Mucosa of rectum (tissue), 2 donors: Measurements from ENCODE around the gene SEL1L3.

Experiments used
- H3K27ac ChIP-seq, 2 donors: one replicate each; pipeline ENCODE4 v1.7.0; 2013; ENCODE audit warnings: inconsistent platforms in 2 of 2, low read depth in 2 of 2, low read length in 2 of 2
- H3K27me3 ChIP-seq, 2 donors: one replicate each; pipeline ENCODE4 v1.7.0; 2013; ENCODE audit warnings: low read length in 2 of 2; ENCODE audit not compliant: control insufficient read depth in 2 of 2, insufficient read depth in 2 of 2
- H3K36me3 ChIP-seq, 2 donors: one replicate each; pipeline ENCODE4 v1.7.0; 2013; ENCODE audit warnings: low read length in 2 of 2; ENCODE audit not compliant: control insufficient read depth in 2 of 2, insufficient read depth in 2 of 2
- H3K4me1 ChIP-seq, 2 donors: one replicate each; pipeline ENCODE4 v1.7.0; 2013; ENCODE audit warnings: low read length in 2 of 2, mild to moderate bottlenecking in 1 of 2; ENCODE audit not compliant: control insufficient read depth in 2 of 2, insufficient read depth in 2 of 2
- H3K4me3 ChIP-seq, 2 donors: one replicate each; pipeline ENCODE4 v1.7.0; 2013; ENCODE audit warnings: low read length in 2 of 2
- H3K9ac ChIP-seq, 2 donors: one replicate each; pipeline ENCODE4 v1.7.0; 2013; ENCODE audit warnings: low read length in 2 of 2, low read depth in 1 of 2, mild to moderate bottlenecking in 1 of 2
- H3K9me3 ChIP-seq, 2 donors: one replicate each; pipeline ENCODE4 v1.7.0; 2013; ENCODE audit warnings: low read length in 2 of 2; ENCODE audit not compliant: control insufficient read depth in 2 of 2
- donor health status: healthy.
- donor health status: Normal muscosa, but diverticular disease.

Gene SEL1L3

GRCh38 chr4:25760048-25760447 lies 102.7 kb downstream of the SEL1L3 start:
- H3K4me3 ChIP-seq, result no peak overlapping the region
- H3K36me3 ChIP-seq, result peaks cover 47 to 64% of the 10 kb centered on the region in 2 donors
- no peaks in the 10 kb centered on the region for H3K9me3 ChIP-seq
- H3K9ac ChIP-seq, result no peak overlapping the region
- no peaks in the 10 kb centered on the region for H3K27me3 ChIP-seq
- H3K27ac ChIP-seq, result no peak overlapping the region
- no peaks in the 10 kb centered on the region for H3K4me1 ChIP-seq

GRCh38 chr4:25759101-25759500 lies 103.7 kb downstream of the SEL1L3 start:
- Histone ChIP-seq H3K4me3 (no peak overlapping the region), H3K4me1 (no peaks in the 10 kb centered on the region), H3K9me3 (no peaks in the 10 kb centered on the region), H3K9ac (no peak overlapping the region), H3K27ac (no peak overlapping the region), H3K27me3 (no peaks in the 10 kb centered on the region), H3K36me3 (peaks cover 37 to 55% of the 10 kb centered on the region in 2 donors)

- Histone ChIP-seq H3K27me3 (no peaks in the 10 kb centered on the region), H3K9ac (no peak overlapping the region), H3K27ac (no peak overlapping the region), H3K4me3 (no peak overlapping the region), H3K4me1 (no peaks in the 10 kb centered on the region), H3K9me3 (no peaks in the 10 kb centered on the region), H3K36me3 (peaks cover 44 to 56% of the 10 kb centered on the region in 2 donors)
These were observed 105.3 kb downstream of the SEL1L3 start for GRCh38 chr4:25757452-25757851.

GRCh38 chr4:25756503-25756902 lies 106.3 kb downstream of the SEL1L3 start:
- no peaks in the 10 kb centered on the region for H3K27me3 ChIP-seq
- no peaks in the 10 kb centered on the region for H3K4me1 ChIP-seq
- peaks cover 44 to 53% of the 10 kb centered on the region in 2 donors for H3K36me3 ChIP-seq
- no peak overlapping the region for H3K4me3 ChIP-seq
- no peak overlapping the region for H3K27ac ChIP-seq
- no peaks in the 10 kb centered on the region for H3K9me3 ChIP-seq
- H3K9ac ChIP-seq, result no peak overlapping the region

DNA sequence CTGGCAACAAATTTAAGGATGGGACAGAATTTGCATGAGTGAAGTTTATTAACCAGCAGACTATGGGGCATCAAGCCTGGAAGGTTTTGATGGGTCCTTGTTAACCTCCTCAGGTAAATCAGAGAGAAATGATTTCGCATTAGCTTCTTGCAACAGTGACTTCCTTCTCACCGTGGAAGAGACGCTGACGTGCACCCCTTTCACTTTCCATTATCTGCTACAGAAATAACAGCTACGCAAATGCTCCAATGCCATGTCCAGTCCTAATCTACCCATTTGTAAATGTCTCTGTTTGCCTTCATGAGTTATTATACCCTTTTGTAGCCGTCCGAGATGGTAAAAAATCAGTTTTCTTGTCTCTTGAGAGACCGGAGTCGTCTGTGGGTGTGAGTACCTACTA lies 106.9 kb downstream of the SEL1L3 start:
- no peaks in the 10 kb centered on the region for H3K9me3 ChIP-seq
- no peak overlapping the region for H3K9ac ChIP-seq
- H3K4me1 ChIP-seq, result no peaks in the 10 kb centered on the region
- H3K36me3 ChIP-seq, result peaks cover 46 to 51% of the 10 kb centered on the region in 2 donors
- H3K27me3 ChIP-seq, result no peaks in the 10 kb centered on the region
- no peak overlapping the region for H3K4me3 ChIP-seq
- H3K27ac ChIP-seq, result no peak overlapping the region

DNA sequence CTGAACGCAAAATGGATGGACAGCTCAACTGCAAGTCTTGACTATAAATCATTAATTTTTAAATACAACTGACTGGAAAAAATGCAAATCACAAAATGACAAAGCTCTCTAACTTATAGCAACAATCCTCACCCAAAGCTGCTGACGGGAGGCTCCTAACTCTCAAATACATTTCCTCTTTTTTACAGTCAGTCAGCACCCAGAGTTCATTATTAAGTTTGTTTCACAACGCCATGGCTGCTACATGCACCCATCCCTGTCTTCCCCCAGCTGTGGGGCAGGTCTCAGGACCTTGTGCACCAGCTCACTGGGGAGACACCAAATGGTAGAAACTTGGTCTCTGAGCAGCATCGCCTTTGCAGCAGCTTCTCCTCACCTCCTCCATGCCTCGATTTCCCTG lies 109.5 kb downstream of the SEL1L3 start:
- Histone ChIP-seq H3K27ac (no peak overlapping the region), H3K36me3 (peaks cover 29 to 38% of the 10 kb centered on the region in 2 donors), H3K9me3 (no peaks in the 10 kb centered on the region), H3K27me3 (no peaks in the 10 kb centered on the region), H3K4me3 (no peak overlapping the region), H3K9ac (no peak overlapping the region), H3K4me1 (no peaks in the 10 kb centered on the region)

- Histone ChIP-seq H3K4me1 (no peaks in the 10 kb centered on the region), H3K9ac (no peak overlapping the region), H3K27ac (no peak overlapping the region), H3K4me3 (no peak overlapping the region), H3K9me3 (no peaks in the 10 kb centered on the region), H3K27me3 (no peaks in the 10 kb centered on the region), H3K36me3 (peaks cover 16 to 26% of the 10 kb centered on the region in 2 donors)
These were observed 111.9 kb downstream of the SEL1L3 start for GRCh38 chr4:25750874-25751273.

DNA sequence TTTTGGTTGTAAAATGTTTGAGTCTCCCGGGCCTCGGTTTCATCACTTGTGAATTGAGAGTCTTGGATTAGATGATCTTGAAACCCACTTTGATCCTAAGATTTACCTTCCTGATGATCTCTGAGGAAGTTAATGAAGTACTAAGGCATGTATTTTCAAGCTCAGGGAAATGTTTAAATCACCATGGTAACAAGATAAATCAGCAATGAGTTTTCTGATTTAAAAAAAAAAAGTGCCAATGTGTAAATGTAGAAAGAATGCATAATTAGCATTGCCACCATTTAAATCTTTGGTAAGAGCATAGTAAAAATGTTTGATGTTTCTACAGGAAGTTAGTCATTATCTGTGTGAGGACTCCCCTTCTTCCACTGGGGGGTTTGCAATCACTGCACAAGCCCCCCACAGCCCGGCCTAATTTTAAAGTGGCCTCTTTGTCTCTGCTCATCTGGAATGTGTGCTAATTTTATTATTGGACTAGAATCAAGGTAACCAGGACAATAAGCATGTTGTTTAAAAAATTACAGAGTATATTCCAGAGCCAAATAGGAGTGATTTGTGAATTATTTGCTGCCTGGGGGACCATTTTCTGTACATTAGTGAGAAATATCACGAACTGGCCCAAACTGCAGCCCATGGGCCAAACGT lies 113.5 kb downstream of the SEL1L3 start:
- H3K27ac ChIP-seq, result no peak overlapping the region
- H3K9me3 ChIP-seq, result no peaks in the 10 kb centered on the region
- H3K4me3 ChIP-seq, result no peak overlapping the region
- H3K27me3 ChIP-seq, result no peaks in the 10 kb centered on the region
- H3K36me3 ChIP-seq, result peaks cover 10 to 29% of the 10 kb centered on the region in 2 donors
- no peak overlapping the region for H3K9ac ChIP-seq
- no peaks in the 10 kb centered on the region for H3K4me1 ChIP-seq

GRCh38 chr4:25743971-25744370 lies 118.8 kb downstream of the SEL1L3 start:
- H3K27ac ChIP-seq, result no peak overlapping the region

DNA sequence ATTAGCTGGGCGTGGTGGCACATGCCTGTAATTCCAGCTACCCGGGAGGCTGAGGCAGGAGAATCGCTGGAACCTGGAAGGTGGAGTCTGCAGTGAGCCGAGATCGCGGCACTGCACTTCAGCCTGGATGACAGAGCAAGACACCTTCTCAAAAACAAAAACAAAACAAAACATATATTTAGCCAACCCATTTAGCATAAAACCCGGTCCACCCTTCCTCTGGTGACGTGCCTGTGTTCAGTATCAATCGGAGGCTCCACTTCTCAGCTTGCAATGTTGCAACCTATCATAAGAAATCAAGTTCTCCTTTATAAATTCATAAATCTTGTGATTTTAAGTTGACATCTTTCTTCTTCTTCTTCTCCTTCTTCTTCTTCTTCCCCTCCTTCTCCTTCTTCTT lies 133.2 kb downstream of the SEL1L3 start:
- Histone ChIP-seq H3K36me3 (no peaks in the 10 kb centered on the region), H3K9ac (no peak overlapping the region), H3K4me1 (no peaks in the 10 kb centered on the region), H3K27ac (no peak overlapping the region), H3K4me3 (no peak overlapping the region), H3K27me3 (no peaks in the 10 kb centered on the region), H3K9me3 (no peaks in the 10 kb centered on the region)

More at GRCh38 chr4:25743971-25744370, 118.8 kb downstream of the SEL1L3 start:
- H3K4me3 ChIP-seq, result no peak overlapping the region
- no peaks in the 10 kb centered on the region for H3K27me3 ChIP-seq
- no peaks in the 10 kb centered on the region for H3K4me1 ChIP-seq
- no peaks in the 10 kb centered on the region for H3K9me3 ChIP-seq
- peaks cover 0 to 14% of the 10 kb centered on the region in 2 donors for H3K36me3 ChIP-seq
- no peak overlapping the region for H3K9ac ChIP-seq
